Adrenal gland (tissue), 5 donors: ENCODE results near the gene GSTA3.

Experiments used
- POLR2A ChIP-seq, 2 donors: fragments of 450-650 bp; IDR thresholded peaks; one replicate each; pipeline ENCODE4 v1.6.1; 2017; ENCODE audit warnings: antibody characterized with exemption in 2 of 2, mild to moderate bottlenecking in 2 of 2, moderate library complexity in 1 of 2
- TF ChIP-seq, protein P1 (sequence below), 6 experiments: fragments of 450-650 bp in 4 of 6; fragments of 200-600 bp in 2 of 6; sonication (generic) in 1 of 6; IDR thresholded peaks; 1 replicate in 5 of 6; 2 replicates in 1 of 6; pipeline versions ENCODE4 v1.5.1 to v1.8.0; 2016 to 2021; ENCODE audit warnings: antibody characterized with exemption in 6 of 6, mild to moderate bottlenecking in 2 of 6, moderate library complexity in 1 of 6
- donor health status: DM: no; HTN: no; CAD: no.

DNA sequence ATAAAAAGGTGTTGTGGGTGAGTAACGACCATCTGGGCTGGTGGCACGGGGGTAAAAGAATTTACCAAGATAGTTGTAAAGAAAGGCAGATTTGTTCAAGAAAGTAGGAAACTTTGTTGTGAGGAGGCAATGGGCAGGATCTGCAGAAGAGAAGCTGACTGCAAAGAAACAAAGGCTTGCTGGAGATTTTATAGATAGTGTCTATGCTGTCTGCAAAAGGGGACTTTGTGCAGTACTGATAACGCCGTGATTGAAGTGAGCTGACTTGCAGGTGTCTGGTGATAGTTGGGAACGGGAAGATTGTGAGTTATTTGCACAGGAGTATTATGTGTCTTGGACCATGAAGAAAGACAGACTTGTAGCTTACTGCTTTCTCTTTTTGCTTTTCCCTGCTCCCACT, 36.8 kb upstream of the GSTA3 start:
- TF ChIP-seq POLR2A (IDR thresholded peaks at IDR 0.05), result no peak
- TF ChIP-seq, protein P1, sequence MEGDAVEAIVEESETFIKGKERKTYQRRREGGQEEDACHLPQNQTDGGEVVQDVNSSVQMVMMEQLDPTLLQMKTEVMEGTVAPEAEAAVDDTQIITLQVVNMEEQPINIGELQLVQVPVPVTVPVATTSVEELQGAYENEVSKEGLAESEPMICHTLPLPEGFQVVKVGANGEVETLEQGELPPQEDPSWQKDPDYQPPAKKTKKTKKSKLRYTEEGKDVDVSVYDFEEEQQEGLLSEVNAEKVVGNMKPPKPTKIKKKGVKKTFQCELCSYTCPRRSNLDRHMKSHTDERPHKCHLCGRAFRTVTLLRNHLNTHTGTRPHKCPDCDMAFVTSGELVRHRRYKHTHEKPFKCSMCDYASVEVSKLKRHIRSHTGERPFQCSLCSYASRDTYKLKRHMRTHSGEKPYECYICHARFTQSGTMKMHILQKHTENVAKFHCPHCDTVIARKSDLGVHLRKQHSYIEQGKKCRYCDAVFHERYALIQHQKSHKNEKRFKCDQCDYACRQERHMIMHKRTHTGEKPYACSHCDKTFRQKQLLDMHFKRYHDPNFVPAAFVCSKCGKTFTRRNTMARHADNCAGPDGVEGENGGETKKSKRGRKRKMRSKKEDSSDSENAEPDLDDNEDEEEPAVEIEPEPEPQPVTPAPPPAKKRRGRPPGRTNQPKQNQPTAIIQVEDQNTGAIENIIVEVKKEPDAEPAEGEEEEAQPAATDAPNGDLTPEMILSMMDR (IDR thresholded peaks at IDR 0.05), result no peak
